Body of pancreas (tissue), 4 donors: ENCODE results near the gene DVL1.

Experiments used
- POLR2A ChIP-seq, 3 donors: fragments of 450-650 bp; IDR thresholded peaks; one replicate each; pipeline ENCODE4 v1.6.1; 2016; ENCODE audit warnings: antibody characterized with exemption in 3 of 3, mild to moderate bottlenecking in 2 of 3
- TF ChIP-seq, protein P1 (sequence below), 7 experiments: fragments of 450-650 bp in 4 of 7; fragments of 200-600 bp in 3 of 7; sonication (generic) in 3 of 7; IDR thresholded peaks; one replicate each; pipeline ENCODE4 v1.5.1; 2016 to 2019; ENCODE audit warnings: antibody characterized with exemption in 7 of 7

DNA sequence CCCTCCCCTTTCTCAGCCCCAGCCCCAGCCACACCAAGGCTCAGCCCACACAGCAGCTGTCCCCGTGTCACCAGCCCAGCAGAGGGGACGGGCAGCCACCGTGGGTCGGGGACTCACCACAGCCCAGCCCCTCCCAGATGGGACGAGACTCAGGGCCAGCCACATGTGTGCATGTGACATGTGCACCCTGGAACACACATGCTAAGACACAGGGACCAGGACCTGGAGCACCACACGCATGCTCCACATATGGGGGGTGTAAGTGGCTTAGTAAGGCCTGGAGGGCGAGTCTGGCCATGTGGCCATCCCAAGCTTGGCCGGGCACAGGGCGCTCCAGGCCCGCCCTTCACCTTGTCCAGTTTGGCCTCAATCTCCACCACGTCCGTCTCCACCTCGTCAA lies 45.5 kb downstream of the DVL1 start:
- TF ChIP-seq, protein P1, sequence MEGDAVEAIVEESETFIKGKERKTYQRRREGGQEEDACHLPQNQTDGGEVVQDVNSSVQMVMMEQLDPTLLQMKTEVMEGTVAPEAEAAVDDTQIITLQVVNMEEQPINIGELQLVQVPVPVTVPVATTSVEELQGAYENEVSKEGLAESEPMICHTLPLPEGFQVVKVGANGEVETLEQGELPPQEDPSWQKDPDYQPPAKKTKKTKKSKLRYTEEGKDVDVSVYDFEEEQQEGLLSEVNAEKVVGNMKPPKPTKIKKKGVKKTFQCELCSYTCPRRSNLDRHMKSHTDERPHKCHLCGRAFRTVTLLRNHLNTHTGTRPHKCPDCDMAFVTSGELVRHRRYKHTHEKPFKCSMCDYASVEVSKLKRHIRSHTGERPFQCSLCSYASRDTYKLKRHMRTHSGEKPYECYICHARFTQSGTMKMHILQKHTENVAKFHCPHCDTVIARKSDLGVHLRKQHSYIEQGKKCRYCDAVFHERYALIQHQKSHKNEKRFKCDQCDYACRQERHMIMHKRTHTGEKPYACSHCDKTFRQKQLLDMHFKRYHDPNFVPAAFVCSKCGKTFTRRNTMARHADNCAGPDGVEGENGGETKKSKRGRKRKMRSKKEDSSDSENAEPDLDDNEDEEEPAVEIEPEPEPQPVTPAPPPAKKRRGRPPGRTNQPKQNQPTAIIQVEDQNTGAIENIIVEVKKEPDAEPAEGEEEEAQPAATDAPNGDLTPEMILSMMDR (IDR thresholded peaks at IDR 0.05), result no peak
- no peak for TF ChIP-seq POLR2A (IDR thresholded peaks at IDR 0.05)
